DMS114 treated with DMSO at 0.1 percent for 48 hours (cell line): ENCODE data around the gene E2F2.

ENCODE experiments used
- DNase-seq: peaks from one replicate; lab custom pipeline; 2025; ENCODE audit not compliant: unreplicated experiment; lab: John Stamatoyannopoulos, UW

Gene E2F2

DNA sequence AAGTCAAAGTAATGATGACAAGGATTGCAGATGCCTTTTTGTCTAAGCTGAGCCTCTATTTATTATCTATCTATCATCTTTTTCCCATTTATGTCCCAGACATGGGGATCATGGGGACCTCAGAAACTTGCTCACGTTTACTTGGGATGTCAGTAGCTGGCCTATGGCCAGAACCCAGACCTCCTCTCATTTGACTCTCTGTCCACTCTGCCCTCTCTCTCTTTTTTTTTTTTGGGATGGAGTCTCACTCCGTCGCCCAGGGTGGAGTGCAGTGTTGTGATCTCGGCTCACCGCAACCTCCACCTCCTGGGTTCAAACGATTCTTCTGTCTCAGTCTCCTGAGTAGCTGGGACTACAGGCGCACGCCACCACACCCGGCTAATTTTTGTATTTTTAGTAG lies 32.0 kb upstream of the E2F2 start:
- DNase-seq: no peak

DNA sequence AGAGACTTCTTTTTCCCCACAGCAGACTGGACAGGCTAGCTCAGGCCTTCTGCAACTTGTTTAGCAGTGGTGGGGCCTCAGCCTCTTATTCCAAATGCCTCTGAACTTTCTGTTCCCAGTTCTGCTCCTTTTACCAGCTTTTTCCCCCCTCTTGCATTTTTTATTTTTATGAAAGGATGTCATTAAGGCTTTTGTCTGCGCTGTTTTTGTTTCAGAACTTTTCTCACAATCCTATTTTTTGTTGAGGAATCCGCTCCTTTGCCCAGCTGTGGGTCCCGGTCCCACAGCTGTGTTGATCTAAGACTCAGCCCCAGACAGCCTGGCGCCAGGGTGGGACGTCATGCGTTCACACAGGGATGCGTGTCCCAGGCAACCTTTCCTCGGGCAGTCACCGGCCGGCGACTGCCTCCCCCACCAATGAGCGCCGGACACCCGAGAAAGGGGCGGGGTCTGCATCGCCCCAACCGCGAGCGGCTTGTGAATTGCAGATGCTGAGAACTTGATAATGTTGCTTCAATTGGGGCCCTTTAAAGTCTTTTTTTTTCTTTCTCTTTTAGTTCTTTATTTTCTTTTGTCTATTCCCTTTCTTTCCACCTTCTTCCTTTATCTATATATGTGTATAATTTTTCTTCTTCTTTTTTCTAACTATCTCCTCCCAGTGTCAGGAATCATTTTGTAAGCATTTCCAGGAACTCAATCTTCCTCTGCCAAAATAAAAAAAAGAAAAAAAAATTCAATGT lies 31.3 kb upstream of the E2F2 start:
- DNase-seq: peak; percentile 89

DNA sequence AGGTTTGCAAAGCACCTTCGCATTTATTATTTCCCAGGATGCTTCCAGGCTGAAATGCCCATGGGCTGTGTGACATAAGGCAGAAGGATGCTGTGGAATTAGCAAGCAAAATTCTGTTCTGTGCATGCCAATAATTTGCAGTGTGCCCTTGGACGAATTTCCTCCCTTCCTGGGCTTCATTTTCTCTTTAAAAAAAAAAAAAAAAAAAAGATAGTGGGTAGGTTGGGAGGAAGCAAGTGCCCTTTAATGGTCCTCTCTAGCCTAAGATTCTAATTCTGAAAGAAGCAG lies 30.7 kb upstream of the E2F2 start:
- no peak for DNase-seq

DNA sequence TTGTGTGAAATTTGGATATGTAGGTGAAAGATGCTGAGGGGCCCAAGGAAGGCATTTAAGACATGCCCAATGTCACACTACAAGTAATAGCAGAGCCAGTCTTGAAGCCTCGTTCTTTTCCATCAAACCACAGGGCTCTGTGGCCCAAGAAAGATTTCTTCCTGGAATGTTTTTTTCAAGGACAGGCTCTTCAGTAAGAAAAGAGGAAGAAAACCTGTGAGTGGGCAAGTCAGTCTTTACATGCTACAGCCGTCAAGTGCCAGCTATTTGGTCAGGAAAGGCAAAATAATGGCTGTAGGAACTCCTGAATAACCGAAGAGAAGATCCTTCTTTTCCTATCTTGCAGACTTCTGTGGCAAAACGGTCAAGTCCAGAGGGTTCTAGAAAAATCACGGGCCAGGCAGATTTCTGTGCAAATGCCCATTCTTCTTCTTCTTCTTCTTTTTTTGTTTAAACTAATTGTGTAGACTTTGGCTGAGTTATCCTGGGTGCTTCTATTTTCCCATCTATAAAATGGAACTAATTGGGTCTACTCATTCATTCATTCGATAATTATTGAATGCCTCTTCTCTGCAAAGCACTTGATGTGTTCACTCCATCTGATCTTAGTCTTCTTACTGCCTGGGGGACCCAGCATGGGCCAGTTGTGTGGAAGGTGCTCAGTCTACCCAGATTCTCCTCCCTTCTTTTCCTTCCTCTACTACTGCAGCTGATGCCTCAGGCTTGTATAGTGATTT lies 30.2 kb upstream of the E2F2 start:
- DNase-seq: no peak

DNA sequence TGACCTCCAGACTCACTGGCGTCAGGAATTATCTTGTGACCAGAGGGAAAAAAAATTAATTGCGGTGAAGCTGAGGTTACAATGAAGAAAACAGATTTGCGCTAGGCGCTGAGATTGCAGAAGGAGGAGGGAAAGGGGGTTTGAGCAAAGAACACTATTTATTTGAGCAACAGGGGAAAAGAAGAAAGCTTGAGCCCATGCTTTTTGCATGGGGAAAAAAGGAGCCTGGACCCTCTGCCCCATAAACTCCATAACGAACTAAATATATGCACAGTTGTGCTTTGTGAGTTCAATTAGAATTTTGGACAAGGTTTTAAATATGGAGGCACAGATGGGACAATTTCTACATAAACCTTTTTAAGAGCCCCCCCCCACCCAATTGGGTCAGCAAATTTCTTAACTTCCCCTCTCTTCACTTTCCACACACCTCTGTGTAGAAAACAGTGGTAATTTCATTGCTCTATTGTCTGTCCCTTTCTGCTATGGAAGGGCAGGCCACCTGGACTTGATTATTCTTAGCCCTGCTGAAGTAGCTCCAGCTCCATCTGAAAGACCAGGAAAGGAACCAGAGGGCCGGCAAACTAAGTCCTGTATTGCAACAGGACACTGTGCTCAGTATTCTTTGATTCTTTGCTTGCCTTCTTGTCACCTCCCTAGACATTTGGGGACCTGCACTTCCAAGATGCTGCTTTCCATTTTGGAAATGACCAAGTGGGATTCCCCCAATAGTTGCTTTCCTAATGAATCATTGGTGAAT lies 29.1 kb upstream of the E2F2 start:
- no peak for DNase-seq

DNA sequence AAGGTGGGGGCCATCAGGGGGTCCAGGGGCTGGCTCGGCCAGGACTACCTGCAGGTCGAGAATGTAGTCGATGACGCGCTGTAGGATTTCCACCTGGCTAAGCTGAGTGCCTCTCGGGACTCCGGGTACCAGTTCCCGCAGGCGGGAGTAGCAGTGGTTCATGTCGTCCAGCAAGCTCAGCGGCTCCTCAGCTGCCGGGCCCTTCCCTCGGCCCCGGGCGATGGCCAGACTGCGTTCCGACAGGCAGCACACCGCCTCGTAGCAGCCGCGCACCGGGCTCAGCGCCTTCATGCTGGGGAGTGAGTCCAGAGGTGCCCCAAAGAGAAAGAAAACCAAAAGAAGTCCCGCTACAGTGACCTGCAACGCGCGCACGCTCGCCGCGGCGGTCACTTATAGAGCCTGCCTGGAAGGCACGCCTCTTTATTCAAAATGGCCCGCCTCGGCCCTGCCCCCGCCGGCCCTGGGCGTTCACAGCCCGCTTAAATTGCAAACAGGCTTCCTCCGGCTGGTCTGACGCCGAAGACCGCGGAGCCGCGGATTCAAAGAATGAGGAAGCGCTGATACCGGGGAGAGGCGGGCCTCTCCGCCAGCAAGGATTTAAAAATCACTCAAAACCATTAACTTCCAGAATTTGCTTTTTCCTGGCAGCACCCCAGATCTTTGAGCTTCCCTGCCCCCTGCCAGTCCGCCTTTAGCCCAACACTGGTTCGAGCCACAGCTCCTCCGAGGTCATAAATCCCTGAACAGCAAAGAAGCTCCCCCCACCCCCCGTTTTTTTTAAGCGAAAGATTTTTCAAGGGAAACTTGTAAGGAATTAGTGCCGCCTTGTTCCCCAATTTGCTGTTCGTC lies 28.3 kb upstream of the E2F2 start, which contains the start of gene ID3:
TSS of gene ID3 (minus strand) at position 366 of the 849 bp plus-strand sequence. CDS start at position 291, 75 bp downstream.
- DNase-seq: peak; percentile 84

DNA sequence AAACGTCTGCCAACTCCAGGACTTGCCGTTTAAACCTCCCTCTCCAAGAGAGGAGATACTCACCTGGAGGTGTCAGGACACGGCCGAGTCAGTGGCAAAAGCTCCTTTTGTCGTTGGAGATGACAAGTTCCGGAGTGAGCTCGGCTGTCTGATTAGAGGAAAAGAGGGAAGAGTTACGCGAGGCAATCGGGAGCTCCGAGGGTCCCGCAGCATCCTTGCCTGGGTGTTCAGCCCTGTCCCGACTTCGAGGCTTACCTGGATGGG lies 27.8 kb upstream of the E2F2 start:
- DNase-seq: no peak

DNA sequence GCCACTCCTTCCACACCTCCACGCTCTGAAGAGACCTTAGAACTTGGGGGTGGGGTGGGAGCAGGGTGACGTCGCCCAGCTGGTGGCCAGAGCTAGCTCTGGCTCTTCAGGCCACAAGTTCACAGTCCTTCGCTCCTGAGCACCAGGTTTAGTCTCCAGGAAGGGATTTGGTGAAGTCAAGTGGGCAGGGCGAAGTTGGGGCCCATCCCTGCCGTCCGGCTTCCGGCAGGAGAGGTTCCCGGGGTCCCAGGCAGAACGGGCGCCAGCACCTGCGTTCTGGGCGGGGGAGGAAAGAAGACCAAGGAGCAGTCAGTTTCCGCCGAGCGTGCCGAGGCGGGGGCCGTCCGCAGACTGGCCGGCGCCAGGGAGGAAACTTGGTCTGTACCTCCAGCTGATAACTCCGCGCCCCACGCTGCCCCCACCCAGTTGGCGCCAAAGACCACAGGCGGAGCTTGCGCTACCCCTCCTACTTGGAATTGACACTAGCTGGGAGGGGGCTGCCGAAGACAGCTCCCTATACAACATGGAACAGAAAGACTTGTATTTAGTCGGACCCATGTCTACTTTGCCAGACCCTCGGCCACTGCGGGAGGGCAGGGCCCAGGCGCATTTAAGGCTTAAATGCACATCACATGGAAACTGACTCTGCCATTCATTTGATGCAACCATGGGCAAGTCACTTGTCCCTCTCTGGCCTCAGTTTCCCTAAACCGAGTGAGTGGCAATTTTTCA lies 27.3 kb upstream of the E2F2 start:
- DNase-seq: no peak

DNA sequence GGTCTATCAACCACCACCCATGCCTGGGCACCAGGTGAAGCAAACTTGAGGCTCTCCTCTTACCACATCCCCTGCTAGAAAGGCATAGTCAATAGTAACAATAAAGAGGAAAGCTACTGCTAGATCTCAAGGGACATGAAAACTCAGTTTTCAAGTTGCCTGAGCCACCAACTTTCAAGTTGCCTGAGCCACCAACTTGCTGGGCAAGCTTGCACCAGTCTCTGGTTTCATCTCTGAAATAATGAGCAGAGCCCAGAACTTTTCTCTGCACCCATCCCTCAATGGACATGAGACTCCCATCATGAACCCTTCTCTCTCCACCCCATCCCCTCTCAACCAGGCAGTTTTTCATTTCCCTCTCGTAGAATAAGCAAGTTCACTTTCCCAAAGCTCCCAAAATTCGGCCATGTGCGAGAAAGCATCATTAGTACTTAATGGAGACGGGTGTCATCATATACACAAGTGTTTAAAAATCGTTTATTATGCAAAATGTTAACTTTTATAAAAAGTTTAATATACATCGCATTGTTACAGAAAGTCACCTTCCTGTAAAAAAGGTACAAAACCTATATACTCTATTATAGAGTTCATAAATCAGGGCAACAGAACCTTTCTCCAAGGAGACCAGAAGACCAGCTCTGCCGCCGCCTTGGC lies 26.6 kb upstream of the E2F2 start:
- no peak for DNase-seq

DNA sequence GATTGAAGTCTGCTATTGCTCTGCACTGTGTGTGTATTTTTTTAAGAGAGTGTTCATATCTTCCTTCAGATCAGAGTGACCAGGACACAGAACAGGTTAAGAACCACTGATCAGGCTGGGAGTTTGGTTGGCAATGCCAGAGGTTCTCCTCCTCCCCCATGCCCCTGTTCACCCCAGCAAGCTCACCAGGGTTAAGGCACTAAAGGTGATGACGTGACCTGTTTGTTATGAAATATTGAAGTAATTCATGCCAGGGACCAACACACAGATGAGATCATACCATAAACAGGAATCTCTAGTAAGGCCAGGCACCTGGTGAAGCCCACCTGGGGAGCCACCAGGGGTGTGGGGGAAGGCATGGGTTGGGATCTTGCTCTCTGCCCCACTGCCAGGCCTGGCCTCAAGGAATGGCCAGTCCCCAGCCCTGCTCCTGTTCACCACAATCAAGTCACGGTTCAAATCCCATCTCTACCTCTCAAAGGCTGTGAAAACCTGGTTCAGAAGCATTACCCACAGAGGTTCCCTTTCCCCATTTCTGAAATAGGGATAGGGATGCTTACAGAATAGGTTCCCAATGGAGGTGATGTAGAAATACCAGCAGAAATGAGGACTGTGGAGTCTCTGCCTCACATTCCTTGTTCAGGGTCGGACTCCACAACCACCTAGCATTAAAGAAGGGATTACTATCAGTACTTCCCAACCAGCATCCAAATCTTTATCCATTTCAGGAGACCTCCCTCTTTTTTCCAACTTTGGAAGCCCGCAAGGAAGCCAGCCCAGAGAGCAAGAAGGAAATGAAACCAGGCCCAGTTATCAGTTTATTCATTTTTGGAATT lies 25.8 kb upstream of the E2F2 start:
- no peak for DNase-seq

DNA sequence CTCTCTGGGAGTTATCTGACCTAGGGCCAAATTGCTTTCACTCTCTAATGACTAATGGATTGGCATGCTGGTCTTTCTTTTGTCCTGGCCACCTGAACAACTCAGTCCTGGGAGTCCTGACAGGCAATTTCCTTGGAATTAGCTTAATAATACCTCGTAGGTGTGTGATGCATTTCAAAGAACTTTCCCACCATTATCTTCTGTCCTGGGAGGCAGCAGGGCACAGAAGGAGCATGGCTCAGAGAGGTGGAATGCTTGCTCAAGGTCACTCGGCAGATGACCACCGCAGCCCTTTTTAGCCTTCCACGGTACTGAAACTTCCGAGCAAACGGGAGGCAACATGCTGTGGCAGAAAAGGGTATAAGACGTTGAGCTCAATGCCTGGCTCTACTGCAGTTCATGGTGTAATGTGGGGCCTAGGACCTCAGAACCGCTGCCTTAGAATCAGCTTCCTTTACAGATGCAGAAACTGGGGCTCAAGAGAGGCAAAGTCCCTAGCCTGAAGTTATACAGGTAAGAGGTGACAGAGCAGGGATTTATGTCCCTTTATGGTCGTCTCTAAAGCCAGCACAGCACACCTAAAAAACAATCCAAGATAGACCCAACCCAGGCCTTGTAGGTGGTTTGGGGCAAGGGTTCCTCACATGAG lies 25.1 kb upstream of the E2F2 start:
- no peak for DNase-seq

DNA sequence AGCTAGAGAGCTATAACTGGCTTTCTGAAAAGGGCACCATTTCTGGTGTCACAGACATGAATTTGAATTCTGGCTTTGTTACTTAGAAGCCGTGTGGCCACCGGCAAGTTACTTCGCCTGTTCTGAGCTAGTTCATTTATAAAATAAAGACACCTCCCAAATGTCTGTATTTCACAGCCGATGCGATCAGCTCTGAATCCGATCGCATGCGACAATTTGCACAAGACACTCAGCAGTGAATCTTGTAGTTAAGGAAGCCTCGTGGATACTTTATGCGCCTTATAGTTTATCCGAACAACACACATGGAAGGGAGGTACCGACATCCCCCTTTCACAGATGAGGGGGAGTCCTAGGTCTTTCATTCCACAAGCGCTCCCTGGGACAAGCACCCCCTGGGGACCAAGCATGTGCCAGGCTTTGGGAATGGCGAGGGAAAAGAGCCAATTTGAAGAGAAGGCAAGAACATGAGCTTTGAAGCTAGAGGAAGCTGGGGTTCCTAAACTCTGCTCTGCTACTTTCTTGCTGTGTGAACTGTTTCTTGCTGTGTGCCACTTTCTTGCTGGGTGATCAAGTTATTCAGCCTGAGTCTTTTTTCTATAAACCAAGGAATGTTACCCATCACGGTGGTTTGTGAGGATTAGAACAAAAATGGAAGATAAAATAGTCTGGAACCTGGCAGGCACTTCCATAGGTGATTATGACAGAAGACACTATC lies 24.4 kb upstream of the E2F2 start:
- no peak for DNase-seq

DNA sequence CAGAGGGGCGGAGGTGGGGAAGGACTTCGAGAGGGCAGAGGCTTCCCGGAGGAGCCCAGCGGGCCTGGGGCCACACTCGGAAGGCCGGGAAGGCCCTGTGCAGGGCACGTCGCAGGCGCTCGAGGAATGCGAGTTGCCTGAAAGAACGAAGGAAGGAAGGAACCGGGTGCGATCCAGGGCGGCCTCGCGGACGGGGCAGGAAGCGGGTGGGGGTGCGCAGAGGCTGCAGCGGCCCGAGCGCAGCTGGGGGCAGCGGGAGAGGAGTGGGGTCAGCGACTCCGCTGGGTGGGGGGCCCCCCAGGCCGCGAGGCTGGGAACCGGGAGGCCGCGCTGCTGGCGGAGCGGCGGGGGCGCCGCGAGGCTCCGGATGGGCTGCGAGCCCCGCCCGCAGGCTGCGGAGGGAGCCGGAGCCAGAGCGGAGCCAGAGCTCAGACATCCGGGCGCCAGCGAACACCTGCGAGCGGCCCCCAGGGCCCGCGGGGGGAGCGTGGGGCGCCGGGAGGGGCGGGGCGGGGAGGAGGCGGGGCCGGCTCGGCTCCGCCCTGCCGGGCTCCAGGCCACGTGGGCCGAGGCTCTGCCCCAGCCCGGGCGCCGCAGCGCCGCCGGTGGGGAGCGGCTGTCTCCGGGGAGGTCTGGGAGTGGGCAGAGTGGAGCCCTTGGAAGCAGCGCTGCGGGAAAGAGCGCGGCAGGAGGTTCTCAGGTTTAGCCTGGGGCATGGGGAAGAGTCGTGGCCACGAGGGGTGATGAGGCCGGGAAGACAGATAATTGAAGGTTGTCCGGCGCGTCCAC lies 23.6 kb upstream of the E2F2 start:
- DNase-seq: peak; percentile 63

DNA sequence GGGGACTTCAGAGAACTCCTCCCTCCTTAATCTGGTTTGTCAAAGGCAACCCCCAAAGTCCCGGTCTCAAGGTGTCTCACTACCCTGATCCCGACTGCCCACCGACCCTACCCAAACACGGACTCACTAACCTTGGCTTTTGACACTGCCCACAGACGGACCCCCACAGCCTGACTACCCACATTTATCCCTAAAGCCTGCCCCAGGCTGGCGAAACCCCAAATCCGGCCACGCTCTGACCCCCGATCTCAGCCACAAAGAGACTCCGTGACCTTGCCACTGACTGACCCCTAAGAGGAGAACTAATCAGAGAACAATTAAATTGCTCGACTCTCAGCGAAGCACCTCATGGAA lies 23.1 kb upstream of the E2F2 start:
- no peak for DNase-seq

DNA sequence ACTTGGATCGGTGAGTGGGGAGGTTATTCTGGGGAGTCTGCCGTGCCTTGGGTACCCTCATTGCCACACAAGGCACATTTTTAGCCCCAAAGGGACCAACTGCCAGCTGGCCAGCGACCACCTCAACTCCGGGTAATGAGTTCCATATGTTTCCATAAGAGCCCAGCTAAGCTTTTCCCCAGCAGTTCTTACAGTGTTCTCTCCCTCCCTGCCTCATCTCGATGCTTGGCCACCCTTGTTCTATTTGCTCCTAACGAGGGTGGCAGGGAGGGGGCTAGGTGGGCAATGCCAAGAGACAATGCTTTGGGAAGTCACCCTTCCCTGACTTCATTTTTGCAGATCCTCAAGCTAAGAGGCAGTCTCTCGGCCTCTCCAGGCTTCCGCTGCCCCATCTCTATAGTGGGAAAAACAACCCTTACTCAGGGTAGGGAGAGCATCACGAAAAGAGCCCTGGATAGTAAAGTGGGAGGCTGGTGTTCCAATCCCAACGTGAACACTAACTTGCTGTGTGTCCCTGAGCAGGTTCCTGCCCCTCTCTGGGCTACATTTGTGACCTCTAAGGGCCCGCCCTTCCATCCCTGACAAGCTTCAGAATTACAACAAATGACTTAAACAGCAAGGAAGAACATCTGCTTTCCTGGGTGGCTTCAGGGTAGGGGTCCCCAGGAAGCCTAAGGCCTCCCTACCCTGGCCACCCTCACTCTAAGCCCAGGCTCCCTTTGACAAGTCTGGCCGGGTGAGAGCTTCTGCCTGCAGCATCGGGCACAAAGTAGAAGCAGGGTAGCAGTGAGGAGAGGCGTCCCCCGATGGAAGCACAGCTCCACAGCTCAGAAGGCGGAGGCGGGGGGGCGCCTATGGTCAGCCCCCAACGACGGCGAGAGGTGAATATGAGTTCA lies 22.4 kb upstream of the E2F2 start:
- no peak for DNase-seq

DNA sequence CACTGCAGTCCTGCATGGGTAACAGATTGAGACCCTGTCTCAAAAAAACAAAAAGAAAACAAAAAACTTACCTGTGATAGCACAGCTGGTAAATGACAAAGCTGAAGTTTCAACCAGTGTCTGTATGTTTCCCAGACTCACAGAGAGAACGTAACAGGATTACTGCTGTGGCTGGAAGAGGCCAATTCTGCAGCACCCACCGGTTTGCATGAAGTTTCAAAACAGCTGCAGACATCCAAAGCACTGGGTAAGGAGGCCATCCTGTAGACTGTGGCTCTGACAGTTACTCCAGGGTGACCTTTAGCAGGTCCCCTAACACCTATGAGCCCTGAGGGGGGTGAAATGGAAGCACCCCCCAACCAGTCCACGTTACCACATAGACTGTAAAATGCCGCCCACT lies 20.8 kb upstream of the E2F2 start:
- no peak for DNase-seq
